RPMI7951 (cell line): Measurements from ENCODE around the gene HAUS3. TPM values are rescaled to one million over a fixed set of nuclear protein-coding genes. Genes with fewer than 3 reads are reported as not detected.
A peak's percentile ranks its signal among the peaks of the same experiment; 100 is the strongest.

ENCODE experiments used
- DNase-seq: peaks from one replicate; pipeline ENCODE4 v3.0.0-alpha.2; 2012; ENCODE audit warnings: low read depth
- total RNA-seq: library from RNA; depleted of rRNA; stranded (reverse); fragments of >200 nt; shearing (Covaris generic); gene quantifications from 2 replicates; pipeline ENCODE4 v1.2.3, GENCODE V29; 2014; rRNA removed

HAUS3 gene, protein sequence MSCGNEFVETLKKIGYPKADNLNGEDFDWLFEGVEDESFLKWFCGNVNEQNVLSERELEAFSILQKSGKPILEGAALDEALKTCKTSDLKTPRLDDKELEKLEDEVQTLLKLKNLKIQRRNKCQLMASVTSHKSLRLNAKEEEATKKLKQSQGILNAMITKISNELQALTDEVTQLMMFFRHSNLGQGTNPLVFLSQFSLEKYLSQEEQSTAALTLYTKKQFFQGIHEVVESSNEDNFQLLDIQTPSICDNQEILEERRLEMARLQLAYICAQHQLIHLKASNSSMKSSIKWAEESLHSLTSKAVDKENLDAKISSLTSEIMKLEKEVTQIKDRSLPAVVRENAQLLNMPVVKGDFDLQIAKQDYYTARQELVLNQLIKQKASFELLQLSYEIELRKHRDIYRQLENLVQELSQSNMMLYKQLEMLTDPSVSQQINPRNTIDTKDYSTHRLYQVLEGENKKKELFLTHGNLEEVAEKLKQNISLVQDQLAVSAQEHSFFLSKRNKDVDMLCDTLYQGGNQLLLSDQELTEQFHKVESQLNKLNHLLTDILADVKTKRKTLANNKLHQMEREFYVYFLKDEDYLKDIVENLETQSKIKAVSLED
- total RNA-seq, result 12.1 and 12.2 TPM in 2 replicates

DNA sequence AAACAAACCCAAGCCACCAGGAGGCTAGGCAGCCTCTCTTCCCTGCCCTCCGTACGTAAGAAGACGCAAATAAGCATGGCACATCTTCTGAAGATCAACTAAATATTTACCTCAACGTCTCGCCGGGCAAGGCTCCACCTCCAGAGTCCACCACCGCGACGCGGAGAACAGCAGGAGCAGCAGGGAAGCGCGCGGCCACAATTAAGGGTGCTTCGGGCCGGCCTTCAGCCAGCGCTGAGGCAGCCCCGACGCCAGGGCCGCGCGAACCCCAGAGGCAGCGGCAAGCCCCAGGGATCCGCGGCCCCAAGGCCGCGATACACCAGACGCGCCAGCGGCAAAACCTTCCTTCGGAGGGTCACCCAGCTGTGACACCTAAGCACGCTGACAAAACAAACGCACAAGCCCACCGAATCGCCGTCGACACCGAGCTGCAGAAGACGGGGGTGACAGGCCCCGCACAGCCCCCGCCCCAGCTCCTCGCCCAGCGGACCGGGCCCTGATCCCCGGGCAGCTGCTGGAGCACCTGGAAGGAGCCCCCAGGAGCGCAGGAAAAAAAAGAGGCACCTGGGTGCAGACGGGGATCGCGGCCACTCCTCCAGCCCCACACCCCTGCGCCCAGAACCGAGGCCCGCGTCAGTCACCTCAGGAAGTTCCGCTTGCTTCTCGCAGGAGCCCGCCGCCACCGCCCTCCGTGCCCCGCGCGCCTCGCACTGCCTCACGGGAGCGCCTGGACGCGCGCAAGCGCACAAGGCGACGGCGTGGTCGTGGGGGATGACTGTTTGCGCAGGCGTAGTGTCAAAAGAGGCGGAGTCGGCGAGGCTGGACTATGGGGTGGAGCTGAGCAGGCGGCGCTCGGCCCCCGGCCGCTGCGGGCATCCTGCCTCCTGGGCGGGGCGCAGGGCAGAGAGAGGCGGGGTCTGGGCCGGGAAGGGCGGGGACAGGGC is at the start of gene HAUS3, which contains the start of gene POLN:
Gene HAUS3, minus strand, starts transcription at position 712 of the 944 bp plus-strand sequence. CDS start 1,175 bp downstream, outside the sequence.
Gene POLN, minus strand, starts transcription at position 712 of the 944 bp plus-strand sequence. CDS start 12,890 bp downstream, outside the sequence.
- peak; percentile 91 for DNase-seq

- DNase-seq, result no peak
Observed at GRCh38 chr4:2290974-2291704, 49.2 kb upstream of the HAUS3 start.

DNA sequence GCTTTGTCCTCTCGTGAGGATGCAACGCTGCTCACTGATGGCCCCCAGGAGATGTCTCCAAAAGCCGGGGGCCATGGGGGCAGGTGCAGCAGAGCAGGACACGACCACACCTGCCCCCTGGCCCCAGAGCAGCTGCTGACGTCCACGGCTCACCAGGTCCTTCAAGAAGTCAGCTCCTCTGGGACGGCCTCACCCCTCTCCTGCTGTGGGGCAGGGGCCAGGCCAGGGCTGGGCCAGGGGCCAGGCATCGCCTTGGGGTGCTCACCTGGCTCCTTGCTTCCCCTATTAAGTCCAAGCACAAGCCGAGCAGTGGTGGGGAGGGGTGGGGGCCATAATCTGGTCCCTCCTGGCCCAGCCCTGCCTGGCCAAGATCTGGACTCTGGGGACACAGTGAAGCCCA is 48.6 kb upstream of the HAUS3 start:
- DNase-seq, result no peak

DNA sequence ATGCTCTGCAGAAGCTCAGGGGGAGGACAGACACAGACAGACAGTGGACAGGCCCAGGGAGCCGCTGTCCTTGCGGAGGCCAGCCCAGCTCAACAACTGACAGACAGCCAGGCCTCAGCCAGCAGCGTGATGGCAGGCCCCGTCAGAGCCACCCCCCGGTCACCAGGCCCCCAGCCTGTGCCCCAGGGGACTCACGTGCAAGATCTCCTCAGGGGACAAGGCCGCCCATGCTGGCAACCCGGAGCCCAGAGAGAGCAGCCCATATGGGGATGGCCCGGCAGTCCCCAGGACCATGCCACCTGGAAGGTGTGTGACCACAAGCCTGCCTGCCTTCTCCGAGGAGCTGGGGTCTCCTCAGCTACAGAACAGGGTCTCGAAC is 48.0 kb upstream of the HAUS3 start:
- no peak for DNase-seq

DNA sequence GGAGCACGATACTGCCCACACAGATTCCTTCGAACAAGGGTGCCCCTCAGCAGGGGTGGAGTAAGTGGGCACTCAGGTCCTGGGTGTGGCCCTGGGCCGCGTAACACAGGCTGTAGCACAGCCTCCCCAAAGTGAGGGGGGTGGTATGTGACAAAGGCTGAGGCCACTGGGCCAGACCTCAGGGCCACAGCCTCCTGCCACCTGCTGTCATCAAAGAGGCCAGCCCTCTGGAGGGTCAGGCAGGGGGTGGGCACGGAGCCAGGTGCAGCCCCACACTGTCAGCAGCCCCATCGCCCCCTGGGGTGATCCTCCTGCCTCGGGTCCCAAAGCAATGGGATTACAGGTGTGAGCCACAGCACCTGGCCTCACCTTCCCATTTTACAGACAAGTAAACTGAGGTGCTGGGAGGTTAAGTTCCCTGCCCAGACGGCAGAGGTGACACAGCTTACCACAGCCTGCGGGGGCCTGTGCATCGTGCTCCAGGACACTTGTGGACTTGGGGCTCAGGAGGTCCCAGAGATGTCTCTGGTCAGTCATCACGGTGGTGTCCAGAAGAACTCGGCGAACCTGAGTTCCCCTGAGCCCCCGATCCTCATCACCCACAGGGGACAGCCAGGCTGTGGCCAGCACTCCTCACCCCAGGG is 47.5 kb upstream of the HAUS3 start:
- no peak for DNase-seq

- DNase-seq, result no peak
Observed at GRCh38 chr4:2288051-2288541, 46.2 kb upstream of the HAUS3 start.

DNA sequence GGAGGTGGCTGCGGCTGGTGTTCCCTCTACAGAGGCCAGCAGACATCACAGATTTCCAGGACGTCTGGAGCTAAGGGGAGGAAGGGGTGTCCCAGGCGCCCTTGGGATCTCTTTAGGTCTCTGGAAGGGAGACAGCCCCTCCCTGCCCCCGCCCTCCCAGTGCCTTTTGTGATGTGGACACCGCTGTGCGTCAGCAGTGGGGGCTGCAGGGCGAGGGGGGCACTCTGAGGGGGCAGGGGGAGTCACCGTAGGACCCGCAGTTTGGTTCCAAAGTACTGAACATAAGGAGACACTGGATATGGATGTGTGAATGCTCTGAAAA is 45.6 kb upstream of the HAUS3 start:
- DNase-seq, result no peak

- DNase-seq, result no peak
Observed at GRCh38 chr4:2286904-2287593, 45.1 kb upstream of the HAUS3 start.

- no peak for DNase-seq
Observed at GRCh38 chr4:2285613-2286381, 43.9 kb upstream of the HAUS3 start.

GRCh38 chr4:2284934-2285612 is 43.2 kb upstream of the HAUS3 start:
- peak; percentile 61 for DNase-seq

DNA sequence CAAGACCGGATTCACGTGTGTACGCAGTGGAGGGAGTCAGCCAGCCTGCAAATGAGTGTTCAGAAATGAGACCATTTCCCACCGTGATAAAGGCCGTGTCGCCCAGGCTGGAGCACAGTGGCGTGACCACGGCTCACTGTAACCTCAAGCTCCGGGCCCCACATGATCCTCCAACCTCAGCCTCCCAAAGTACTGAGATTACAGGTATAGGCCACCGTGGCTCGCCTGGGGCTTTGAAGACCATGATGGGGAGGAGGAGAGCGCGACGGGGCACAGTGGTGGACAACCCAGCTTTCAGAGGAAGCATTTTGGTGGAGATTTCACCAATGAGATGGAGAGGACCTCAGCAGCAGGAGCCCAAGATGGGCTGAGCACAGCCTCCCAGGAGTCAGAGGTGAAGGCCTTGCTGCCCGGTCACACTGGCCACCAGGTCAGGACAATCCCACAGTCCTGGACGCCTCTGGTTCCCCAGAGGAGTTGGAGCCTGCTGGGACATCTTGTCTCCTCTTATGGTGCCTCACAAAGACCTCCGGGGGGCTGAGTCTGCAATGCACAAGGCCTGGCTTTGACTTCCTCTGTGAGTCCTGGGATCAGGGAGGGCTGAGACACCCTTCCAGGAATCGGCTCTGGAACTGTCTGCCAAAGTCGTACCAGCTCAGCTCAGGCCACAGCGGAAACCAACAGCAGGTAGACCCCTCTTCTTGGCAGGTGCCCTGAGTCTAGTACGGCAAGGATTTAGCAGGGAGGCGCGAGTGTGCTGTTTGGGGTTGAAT is 42.4 kb upstream of the HAUS3 start:
- DNase-seq, result no peak

- no peak for DNase-seq
Observed at GRCh38 chr4:2283199-2283711, 41.3 kb upstream of the HAUS3 start.

- peak; percentile 7 for DNase-seq
Observed at GRCh38 chr4:2281575-2282343, 39.8 kb upstream of the HAUS3 start.

GRCh38 chr4:2280531-2281300 is 38.8 kb upstream of the HAUS3 start:
- peak; percentile 4 for DNase-seq

DNA sequence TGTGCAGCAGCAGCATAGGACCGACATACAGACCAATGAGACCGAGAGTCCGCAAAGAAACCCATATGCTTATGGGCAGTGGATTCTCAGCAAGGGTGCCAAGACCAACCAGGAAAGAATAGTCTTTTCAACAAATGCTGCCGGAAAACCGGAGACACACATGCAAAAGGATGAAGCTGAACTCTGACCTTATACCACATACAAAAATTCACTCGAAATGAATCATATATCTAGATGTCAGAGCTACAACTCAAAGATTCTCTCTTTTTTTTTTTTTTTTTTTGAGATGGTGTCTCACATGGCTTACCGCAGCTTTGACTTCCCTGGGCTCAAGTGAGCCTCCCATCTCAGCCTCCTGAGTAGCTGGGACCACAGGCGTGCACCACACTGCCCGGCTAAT is 36.0 kb upstream of the HAUS3 start:
- peak; percentile 6 for DNase-seq
